ENCODE data around the gene ARHGAP42. TPM values are rescaled to one million over a fixed set of nuclear protein-coding genes. Genes with fewer than 3 reads are reported as not detected.
"Not testable (repeated sequence)": the region's sequence is repeated elsewhere in the genome, so short reads cannot be mapped to it uniquely, and the experiment has no call there.

ARHGAP42 gene
- total and polyA plus RNA-seq, 2 of the 4 experiments (the other 2 are of a cell fraction): 2.9 to 7.3 TPM

DNA sequence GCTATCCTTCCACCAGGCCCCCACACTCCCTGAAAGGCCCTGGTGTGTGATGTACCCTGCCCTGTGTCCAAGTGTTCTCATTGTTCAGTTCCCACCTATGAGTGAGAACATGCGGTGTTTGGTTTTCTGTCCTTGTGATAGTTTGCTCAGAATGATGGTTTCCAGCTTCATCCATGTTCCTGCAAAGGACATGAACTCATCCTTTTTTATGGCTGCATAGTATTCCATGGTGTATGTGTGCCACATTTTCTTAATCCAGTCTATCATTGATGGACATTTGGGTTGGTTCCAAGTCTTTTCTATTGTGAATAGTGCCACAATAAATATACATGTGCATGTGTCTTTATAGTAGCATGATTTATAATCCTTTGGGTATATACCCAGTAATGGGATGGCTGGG is 208.9 kb downstream of the ARHGAP42 start:
- H2AFZ ChIP-seq (replicated peaks; ENCODE audit: low read length, poor library complexity); H3K4me2 ChIP-seq (ENCODE audit: low read depth, low read length); CTCF ChIA-PET; H4K8ac ChIP-seq (ENCODE audit: low read depth in 2 of 2, low read length in 2 of 2); ATAC-seq (ENCODE audit: low read depth); H3K36me3 ChIP-seq (ENCODE audit: control insufficient read depth, insufficient read depth, low read length); H3K9ac ChIP-seq (ENCODE audit: low read depth, low read length); H4K5ac ChIP-seq (ENCODE audit: low read depth, low read length); H2BK20ac ChIP-seq (ENCODE audit: low read depth, low read length); H3K27ac ChIP-seq (ENCODE audit: insufficient read depth, low read length); dilution Hi-C loops (cut with HindIII; ENCODE audit: low sequenced_read_pairs, unreplicated experiment); H2BK5ac ChIP-seq (ENCODE audit: low read depth, low read length, poor library complexity, severe bottlenecking); BruUV-seq (replicated peaks); H3K79me1 ChIP-seq (ENCODE audit: low read depth in 1 of 2, low read length in 2 of 2); H3K4ac ChIP-seq (ENCODE audit: low read depth, low read length); H2BK15ac ChIP-seq (ENCODE audit: low read depth, low read length); H2BK120ac ChIP-seq (ENCODE audit: low read depth, low read length); H4K20me1 ChIP-seq (ENCODE audit: insufficient read depth, low read length); H2AK9ac ChIP-seq (replicated peaks; ENCODE audit: low read depth, low read length, poor library complexity); H3K14ac ChIP-seq (replicated peaks; ENCODE audit: low read depth, low read length); DNase-seq; H3K4me1 ChIP-seq (ENCODE audit: control insufficient read depth, insufficient read depth, low read length); H3K18ac ChIP-seq (ENCODE audit: low read depth, low read length); intact Hi-C loops (cut with micrococcal nuclease); H3K27me3 ChIP-seq (ENCODE audit: control insufficient read depth, insufficient read depth, low read length); in situ Hi-C loops (cut with MboI; ENCODE audit: low sequenced_read_pairs); H2AK5ac ChIP-seq (ENCODE audit: low read depth, low read length); H3K9me3 ChIP-seq (ENCODE audit: control insufficient read depth, insufficient read depth, low read length); H3K9me1 ChIP-seq (ENCODE audit: insufficient read depth, low read length); H3K23ac ChIP-seq (ENCODE audit: low read depth, low read length); H3K56ac ChIP-seq (ENCODE audit: extremely low read depth, insufficient read depth, low read length); H4K91ac ChIP-seq (ENCODE audit: insufficient read depth, low read depth, low read length); H3K4me3 ChIP-seq (ENCODE audit: insufficient read depth, low read depth, low read length): not testable (repeated sequence)
- POLR2A ChIA-PET (ENCODE audit: unreplicated experiment): interaction anchor here (0.7 kb wide), 1 partner anchor 1458 kb away, joined by 11 read pairs; no protein-coding TSS in a partner anchor
- WGBS, 2 experiments (ENCODE audit: extremely low coverage in 2 of 2, insufficient read length in 1 of 2): no CpG with 5 or more reads among the region's 1 CpG

DNA sequence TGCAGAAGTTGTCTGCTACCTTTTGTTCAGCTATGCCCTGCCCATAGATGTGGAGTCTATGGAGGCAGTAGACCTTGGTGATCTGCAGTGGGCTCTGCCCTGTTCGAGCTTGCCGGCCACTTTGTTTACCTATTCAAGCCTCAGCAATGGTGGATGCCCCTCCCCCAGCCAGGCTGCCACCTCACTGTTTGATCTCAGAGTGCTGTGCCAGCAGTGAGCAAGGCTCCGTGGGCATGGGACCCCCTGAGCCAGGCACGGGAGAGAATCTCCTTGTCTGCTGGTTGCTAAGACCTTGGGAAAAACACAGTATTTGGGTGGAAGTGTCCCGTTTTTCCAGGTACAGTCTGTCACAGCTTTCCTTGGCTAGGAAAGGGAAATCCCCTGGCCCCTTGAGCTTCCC is 214.4 kb downstream of the ARHGAP42 start:
- WGBS, 2 experiments (ENCODE audit: extremely low coverage in 2 of 2, insufficient read length in 1 of 2): 100% methylated on average over 1 of the region's 5 CpGs; no CpG with 5 or more reads in 1 of the 2 experiments
- H3K27me3 ChIP-seq (ENCODE audit: control insufficient read depth, insufficient read depth, low read length); H3K9ac ChIP-seq (ENCODE audit: low read depth, low read length); H2BK20ac ChIP-seq (ENCODE audit: low read depth, low read length); CTCF ChIA-PET; H2BK15ac ChIP-seq (ENCODE audit: low read depth, low read length); H3K18ac ChIP-seq (ENCODE audit: low read depth, low read length); H2AK9ac ChIP-seq (replicated peaks; ENCODE audit: low read depth, low read length, poor library complexity); H3K56ac ChIP-seq (ENCODE audit: extremely low read depth, insufficient read depth, low read length); H3K4me3 ChIP-seq (ENCODE audit: insufficient read depth, low read depth, low read length); H3K36me3 ChIP-seq (ENCODE audit: control insufficient read depth, insufficient read depth, low read length); H2BK120ac ChIP-seq (ENCODE audit: low read depth, low read length); H3K9me1 ChIP-seq (ENCODE audit: insufficient read depth, low read length); H3K14ac ChIP-seq (replicated peaks; ENCODE audit: low read depth, low read length); H3K23ac ChIP-seq (ENCODE audit: low read depth, low read length); H2AK5ac ChIP-seq (ENCODE audit: low read depth, low read length); H4K8ac ChIP-seq (ENCODE audit: low read depth in 2 of 2, low read length in 2 of 2); H4K91ac ChIP-seq (ENCODE audit: insufficient read depth, low read depth, low read length); dilution Hi-C loops (cut with HindIII; ENCODE audit: low sequenced_read_pairs, unreplicated experiment); ATAC-seq (ENCODE audit: low read depth); in situ Hi-C loops (cut with MboI; ENCODE audit: low sequenced_read_pairs); H4K5ac ChIP-seq (ENCODE audit: low read depth, low read length); H3K79me1 ChIP-seq (ENCODE audit: low read depth in 1 of 2, low read length in 2 of 2); H3K27ac ChIP-seq (ENCODE audit: insufficient read depth, low read length); H3K4me2 ChIP-seq (ENCODE audit: low read depth, low read length); H2BK5ac ChIP-seq (ENCODE audit: low read depth, low read length, poor library complexity, severe bottlenecking); DNase-seq; H2AFZ ChIP-seq (replicated peaks; ENCODE audit: low read length, poor library complexity); BruUV-seq (replicated peaks); H4K20me1 ChIP-seq (ENCODE audit: insufficient read depth, low read length); H3K4me1 ChIP-seq (ENCODE audit: control insufficient read depth, insufficient read depth, low read length); POLR2A ChIA-PET (ENCODE audit: unreplicated experiment); H3K4ac ChIP-seq (ENCODE audit: low read depth, low read length); H3K9me3 ChIP-seq (ENCODE audit: control insufficient read depth, insufficient read depth, low read length); intact Hi-C loops (cut with micrococcal nuclease): not testable (repeated sequence)

Measured in IMR-90 (cell line).